Measurements from ENCODE around the gene GPATCH8. TPM values are rescaled to one million over a fixed set of nuclear protein-coding genes. Genes with fewer than 3 reads are reported as not detected.
A peak's percentile ranks its signal among the peaks of the same experiment; 100 is the strongest.
"Not testable (repeated sequence)": the region's sequence is repeated elsewhere in the genome, so short reads cannot be mapped to it uniquely, and the experiment has no call there.

GPATCH8 gene
- total RNA-seq, 5 donors from 2014 or later (not counting 1 experiment from before 2014, with no cell fraction given): 68.1 to 86.0 (median 69.0) TPM

DNA sequence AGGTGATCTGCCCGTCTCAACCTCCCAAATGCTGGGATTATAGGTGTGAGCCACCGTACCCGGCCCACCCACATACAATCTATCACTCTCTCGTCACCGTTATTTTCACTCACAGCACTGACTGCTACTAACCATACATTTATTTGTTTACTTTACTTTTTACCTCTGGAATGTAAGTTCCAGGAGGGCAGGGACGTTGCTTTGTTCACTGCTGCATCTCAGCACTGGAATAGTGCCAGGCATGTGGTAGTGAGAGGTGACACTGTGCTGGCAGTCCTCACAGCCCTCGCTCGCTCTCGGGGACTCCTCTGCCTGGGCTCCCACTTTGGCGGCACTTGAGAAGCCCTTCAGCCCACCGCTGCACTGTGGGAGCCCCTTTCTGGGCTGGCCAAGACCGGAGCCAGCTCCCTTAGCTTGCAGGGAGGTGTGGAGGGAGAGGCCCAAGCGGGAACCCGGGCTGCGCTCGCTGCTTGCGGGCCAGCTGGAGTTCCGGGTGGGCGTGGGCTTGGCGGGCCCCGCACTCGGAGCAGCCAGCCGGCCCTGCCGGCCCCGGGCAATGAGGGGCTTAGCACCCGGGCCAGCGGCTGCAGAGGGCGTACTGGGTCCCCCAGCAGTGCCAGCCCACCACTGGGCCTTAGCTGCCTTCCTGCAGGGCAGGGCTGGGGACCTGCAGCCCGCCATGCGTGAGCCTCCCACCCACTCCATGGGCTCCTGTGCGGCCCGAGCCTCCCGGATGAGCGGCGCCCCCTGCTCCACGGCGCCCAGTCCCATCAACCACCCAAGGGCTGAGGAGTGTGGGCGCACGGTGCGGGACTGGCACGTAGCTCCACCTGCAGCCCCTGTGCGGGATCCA is 134.6 kb downstream of the GPATCH8 start:
- H3K4me3 Mint-ChIP-seq; H3K9me3 Mint-ChIP-seq; DNase-seq; H3K36me3 ChIP-seq (ENCODE audit: control insufficient read depth in 2 of 2, extremely low read depth in 1 of 2, insufficient read depth in 1 of 2, low read length in 1 of 2); POLR2A ChIA-PET; H3K27ac Mint-ChIP-seq; CTCF ChIA-PET; H3K4me3 ChIP-seq (ENCODE audit: control insufficient read depth in 1 of 2, extremely low read depth in 1 of 2, low read length in 1 of 2); H3K4me1 Mint-ChIP-seq; H3K27ac ChIP-seq (ENCODE audit: low read length); ATAC-seq (replicated peaks in 1 of 4); H3K4me1 ChIP-seq (ENCODE audit: control insufficient read depth in 1 of 2, extremely low read depth in 1 of 2, insufficient read depth in 2 of 2, low read length in 2 of 2); H3K9me3 ChIP-seq; H3K36me3 Mint-ChIP-seq: not testable (repeated sequence)
- H3K27me3 ChIP-seq (replicated peaks in 1 of 2; ENCODE audit: control insufficient read depth in 2 of 2, extremely low read depth in 1 of 2, insufficient read depth in 2 of 2, low read length in 1 of 2): peaks cover 3 to 42% of the 10 kb centered on the region in 2 experiments
- WGBS (ENCODE audit: insufficient coverage): 93% methylated on average over 20 of the region's 42 CpGs
- peaks cover 38 to 46% of the 10 kb centered on the region in 2 donors for H3K27me3 Mint-ChIP-seq

DNA sequence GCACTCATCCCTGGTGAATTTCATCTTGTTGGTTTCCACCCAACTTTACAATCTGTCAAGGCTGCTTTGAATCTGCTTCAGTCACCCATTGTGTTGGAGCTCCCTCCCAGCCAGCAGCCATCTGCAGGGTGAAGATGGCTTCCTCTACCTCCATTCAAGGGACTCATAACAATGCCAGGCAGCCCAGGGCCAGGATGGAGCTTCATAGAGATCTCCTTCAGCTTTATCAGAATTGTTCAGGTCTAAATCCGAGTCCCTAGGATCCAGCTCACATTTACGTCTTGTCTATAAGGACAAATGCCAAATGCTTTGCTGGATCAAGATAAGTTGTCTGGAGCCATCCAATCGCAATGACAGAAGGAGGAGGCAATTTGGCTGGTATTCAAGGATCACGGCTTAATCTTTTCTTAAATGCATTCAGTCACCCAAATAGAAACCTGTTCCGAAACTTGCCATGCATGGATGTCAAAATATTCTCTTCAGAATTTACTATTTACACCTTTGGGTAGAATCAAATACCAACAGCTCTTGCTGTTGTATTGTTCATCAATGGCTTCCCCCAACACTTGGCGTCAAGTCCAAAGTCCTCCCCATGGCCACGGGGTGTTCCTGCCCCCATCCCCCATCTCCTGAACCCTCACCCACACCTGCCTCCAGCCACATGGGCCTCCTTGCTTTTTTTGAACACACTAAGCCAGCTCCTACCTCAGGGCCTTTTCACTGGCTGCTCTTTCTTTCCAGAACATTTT is 135.8 kb downstream of the GPATCH8 start:
- no peaks in the 10 kb centered on the region for H3K9me3 ChIP-seq
- Mint-ChIP-seq H3K36me3 (no peaks in the 10 kb centered on the region), H3K4me1 (peaks cover 6 to 8% (median 7%) of the 10 kb centered on the region in 3 donors), H3K9me3 (no peaks in the 10 kb centered on the region), H3K27me3 (peaks cover 38 to 45% of the 10 kb centered on the region in 2 donors), H3K27ac (no peak overlapping the region), H3K4me3 (no peak overlapping the region)
- DNase-seq (no peak), ATAC-seq (replicated peaks in 1 of 4) (no peak)
- peaks cover 3 to 50% of the 10 kb centered on the region in 2 experiments for H3K27me3 ChIP-seq (replicated peaks in 1 of 2; ENCODE audit: control insufficient read depth in 2 of 2, extremely low read depth in 1 of 2, insufficient read depth in 2 of 2, low read length in 1 of 2)
- POLR2A ChIA-PET: interaction anchor here in 1 of 2 donors (0.6 kb wide), 2 partner anchors 75 to 140 kb away, joined by 3 to 9 read pairs; no protein-coding TSS in a partner anchor
- no peak overlapping the region for H3K27ac ChIP-seq (ENCODE audit: low read length)
- H3K36me3 ChIP-seq (ENCODE audit: control insufficient read depth in 2 of 2, extremely low read depth in 1 of 2, insufficient read depth in 1 of 2, low read length in 1 of 2): no peaks in the 10 kb centered on the region
- H3K4me3 ChIP-seq (ENCODE audit: control insufficient read depth in 1 of 2, extremely low read depth in 1 of 2, low read length in 1 of 2): no peak overlapping the region
- peaks cover 0 to 13% of the 10 kb centered on the region in 2 experiments for H3K4me1 ChIP-seq (ENCODE audit: control insufficient read depth in 1 of 2, extremely low read depth in 1 of 2, insufficient read depth in 2 of 2, low read length in 2 of 2)
- CTCF ChIA-PET: interaction anchor here (0.5 to 0.7 kb wide), 3 partner anchors 59 to 423 kb away, joined by 3 to 7 read pairs (median 3); no protein-coding TSS in a partner anchor
- WGBS (ENCODE audit: insufficient coverage): 82% methylated on average over 5 of the region's 7 CpGs

DNA sequence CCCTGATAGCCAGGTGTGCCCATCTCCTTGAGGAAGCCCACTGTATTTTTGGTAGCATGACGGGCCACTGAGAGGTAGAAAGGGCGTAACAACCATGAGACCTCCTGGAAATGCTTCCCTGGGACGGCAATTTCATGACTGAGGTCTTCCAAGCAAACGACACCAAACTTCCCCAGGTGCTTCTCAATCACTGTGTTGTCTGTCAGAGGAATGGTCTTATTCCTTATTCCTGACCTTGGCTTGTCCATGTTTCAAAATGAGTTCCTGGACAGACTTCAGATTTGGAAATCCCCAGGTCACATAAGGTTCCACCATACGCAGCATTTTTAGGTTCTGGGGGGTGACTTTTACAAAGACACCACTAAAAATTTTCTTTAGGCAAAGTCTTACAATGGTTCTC is 138.2 kb downstream of the GPATCH8 start:
- H3K4me1 Mint-ChIP-seq; H3K27ac ChIP-seq (ENCODE audit: low read length); DNase-seq; H3K36me3 Mint-ChIP-seq; POLR2A ChIA-PET; H3K27ac Mint-ChIP-seq; H3K4me3 ChIP-seq (ENCODE audit: control insufficient read depth in 1 of 2, extremely low read depth in 1 of 2, low read length in 1 of 2); H3K9me3 ChIP-seq; ATAC-seq (replicated peaks in 1 of 4); H3K9me3 Mint-ChIP-seq; H3K36me3 ChIP-seq (ENCODE audit: control insufficient read depth in 2 of 2, extremely low read depth in 1 of 2, insufficient read depth in 1 of 2, low read length in 1 of 2): not testable (repeated sequence)
- Histone ChIP-seq H3K27me3 (replicated peaks in 1 of 2; ENCODE audit: control insufficient read depth in 2 of 2, extremely low read depth in 1 of 2, insufficient read depth in 2 of 2, low read length in 1 of 2) (peaks cover 3 to 49% of the 10 kb centered on the region in 2 experiments), H3K4me1 (ENCODE audit: control insufficient read depth in 1 of 2, extremely low read depth in 1 of 2, insufficient read depth in 2 of 2, low read length in 2 of 2) (peaks cover 0 to 13% of the 10 kb centered on the region in 2 experiments)
- WGBS (ENCODE audit: insufficient coverage): 73% methylated on average over 4 of the region's 5 CpGs
- Mint-ChIP-seq H3K27me3 (peaks cover 28 to 38% of the 10 kb centered on the region in 2 donors), H3K4me3 (peak overlapping the region in 2 of 3 donors; percentile 43 to 74)
- CTCF ChIA-PET: interaction anchor here in 1 of 2 donors (1.1 to 1.2 kb wide), 2 partner anchors 13 to 19 kb away, joined by 3 to 6 read pairs; no protein-coding TSS in a partner anchor

DNA sequence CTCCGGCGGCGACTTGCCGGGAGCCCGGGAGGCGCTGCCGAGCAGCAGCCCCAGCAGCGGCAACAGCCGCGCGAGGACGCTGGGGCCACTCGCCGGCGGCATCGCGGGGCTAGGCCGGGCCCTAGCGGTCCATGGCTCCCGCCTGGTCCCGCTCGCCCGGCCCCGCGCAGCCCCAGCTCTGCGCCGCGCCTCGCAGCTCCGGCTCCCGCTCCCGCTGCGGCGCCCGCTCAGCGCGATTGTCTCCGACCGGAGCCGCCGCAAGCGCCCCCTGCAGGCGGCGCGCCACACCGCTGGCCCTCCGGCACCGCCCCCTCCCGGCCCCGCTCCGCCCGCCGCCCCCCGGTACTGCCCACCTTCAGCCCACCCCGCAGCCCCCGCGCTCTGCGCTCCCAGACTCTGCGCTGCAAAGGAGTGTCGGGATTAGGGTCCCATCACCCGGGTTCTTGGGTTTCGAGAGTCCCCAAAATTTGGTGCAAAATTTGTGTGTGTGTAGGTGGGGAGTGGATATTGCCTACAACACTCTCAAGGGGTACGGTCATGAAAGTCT is 139.5 kb downstream of the GPATCH8 start, which contains the start of gene FAM171A2:
Gene FAM171A2 (minus strand): TSS at position 241 of the 547 bp plus-strand sequence. CDS start 139 bp downstream, at position 102.
- DNase-seq (peak in 32 of 35 experiments; percentile 32 to 86 (median 60)), ATAC-seq (replicated peaks in 1 of 4) (peak; percentile 91 to 94 (median 91))
- Histone ChIP-seq H3K36me3 (ENCODE audit: control insufficient read depth in 2 of 2, extremely low read depth in 1 of 2, insufficient read depth in 1 of 2, low read length in 1 of 2) (no peaks in the 10 kb centered on the region), H3K9me3 (no peaks in the 10 kb centered on the region), H3K27me3 (replicated peaks in 1 of 2; ENCODE audit: control insufficient read depth in 2 of 2, extremely low read depth in 1 of 2, insufficient read depth in 2 of 2, low read length in 1 of 2) (peaks cover 3 to 49% of the 10 kb centered on the region in 2 experiments), H3K4me1 (ENCODE audit: control insufficient read depth in 1 of 2, extremely low read depth in 1 of 2, insufficient read depth in 2 of 2, low read length in 2 of 2) (peaks cover 0 to 13% of the 10 kb centered on the region in 2 experiments), H3K27ac (ENCODE audit: low read length) (no peak within 1 kb of the TSS), H3K4me3 (ENCODE audit: control insufficient read depth in 1 of 2, extremely low read depth in 1 of 2, low read length in 1 of 2) (peak within 1 kb of the TSS; percentile 47 to 61)
- H3K36me3 Mint-ChIP-seq: no peaks in the 10 kb centered on the region
- ChIA-PET POLR2A (interaction anchor here (0.6 to 0.8 kb wide), 3 partner anchors 9 to 160 kb away, joined by 3 to 8 read pairs (median 3); no protein-coding TSS in a partner anchor), CTCF (interaction anchor here (0.6 to 1.3 kb wide), 6 partner anchors 7 to 154 kb away, joined by 3 to 6 read pairs (median 3); partner anchors contain the start of gene GRN (in 1 of the 2))
- no peak within 1 kb of the TSS for H3K27ac Mint-ChIP-seq
- peak within 1 kb of the TSS; percentile 74 to 79 (median 74) for H3K4me3 Mint-ChIP-seq
- no peaks in the 10 kb centered on the region for H3K9me3 Mint-ChIP-seq
- peaks cover 6 to 9% (median 7%) of the 10 kb centered on the region in 3 donors for H3K4me1 Mint-ChIP-seq
- 0% methylated on average over 55 of the region's 63 CpGs for WGBS (ENCODE audit: insufficient coverage)
- H3K27me3 Mint-ChIP-seq: peaks cover 25 to 35% of the 10 kb centered on the region in 2 donors

DNA sequence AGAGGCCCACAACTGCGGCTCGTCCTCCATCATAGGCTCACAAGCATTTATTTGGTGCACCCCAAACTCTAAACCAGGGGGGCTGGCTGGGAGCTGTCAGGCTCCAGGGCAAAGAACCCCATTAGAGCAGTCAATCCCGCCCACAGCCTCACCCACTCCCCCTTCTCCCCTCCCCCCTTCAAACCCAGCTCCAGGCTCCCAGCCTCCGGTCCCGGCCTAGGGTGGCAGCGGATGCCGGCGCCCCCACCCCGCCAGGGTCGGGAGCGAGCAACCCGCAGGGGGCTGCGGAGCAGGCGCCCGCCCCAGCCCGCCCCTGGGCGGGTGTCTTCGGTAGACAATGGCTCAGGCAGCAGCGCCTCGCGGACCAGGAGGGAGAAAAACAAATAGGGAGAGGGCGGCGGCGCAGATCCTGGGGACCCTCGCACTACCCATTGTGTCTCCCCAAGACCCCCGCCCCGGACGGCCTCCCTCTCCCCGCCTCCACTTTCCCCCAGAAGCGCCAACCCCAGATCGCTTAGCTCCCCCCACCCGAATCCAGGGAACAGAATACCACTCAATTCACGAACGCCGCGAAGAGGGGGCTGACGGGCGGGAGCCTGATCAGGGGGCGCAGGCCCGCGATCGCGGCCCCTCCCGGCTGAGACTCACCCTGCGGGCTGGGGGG is 140.1 kb downstream of the GPATCH8 start:
- WGBS (ENCODE audit: insufficient coverage): under 1% methylated on average over 33 of the region's 45 CpGs
- POLR2A ChIA-PET: interaction anchor here (0.6 to 0.8 kb wide), 4 partner anchors 8 to 200 kb away, joined by 3 to 8 read pairs (median 3); no protein-coding TSS in a partner anchor
- H3K36me3 Mint-ChIP-seq: no peaks in the 10 kb centered on the region
- peaks cover 21 to 35% of the 10 kb centered on the region in 2 donors for H3K27me3 Mint-ChIP-seq
- H3K4me1 Mint-ChIP-seq: peaks cover 6 to 11% (median 7%) of the 10 kb centered on the region in 3 donors
- Histone ChIP-seq H3K4me1 (ENCODE audit: control insufficient read depth in 1 of 2, extremely low read depth in 1 of 2, insufficient read depth in 2 of 2, low read length in 2 of 2) (peaks cover 0 to 13% of the 10 kb centered on the region in 2 experiments), H3K27ac (ENCODE audit: low read length) (no peak overlapping the region), H3K9me3 (no peaks in the 10 kb centered on the region), H3K4me3 (ENCODE audit: control insufficient read depth in 1 of 2, extremely low read depth in 1 of 2, low read length in 1 of 2) (peak overlapping the region; percentile 47 to 61), H3K36me3 (ENCODE audit: control insufficient read depth in 2 of 2, extremely low read depth in 1 of 2, insufficient read depth in 1 of 2, low read length in 1 of 2) (no peaks in the 10 kb centered on the region), H3K27me3 (replicated peaks in 1 of 2; ENCODE audit: control insufficient read depth in 2 of 2, extremely low read depth in 1 of 2, insufficient read depth in 2 of 2, low read length in 1 of 2) (peaks cover 3 to 49% of the 10 kb centered on the region in 2 experiments)
- ATAC-seq (replicated peaks in 1 of 4) (peak; percentile 33 to 48 (median 42)), DNase-seq (peak in 5 of 35 experiments; percentile 16 to 30 (median 24))
- H3K4me3 Mint-ChIP-seq: peak overlapping the region; percentile 68 to 74 (median 69)
- H3K27ac Mint-ChIP-seq: no peak overlapping the region
- CTCF ChIA-PET: interaction anchor here (0.6 to 1.3 kb wide), 6 partner anchors 8 to 312 kb away, joined by 3 to 6 read pairs (median 3); partner anchors contain the start of gene GRN (in 1 of the 2)
- H3K9me3 Mint-ChIP-seq: no peaks in the 10 kb centered on the region
